ENCODE results near the gene UXS1.

DNA sequence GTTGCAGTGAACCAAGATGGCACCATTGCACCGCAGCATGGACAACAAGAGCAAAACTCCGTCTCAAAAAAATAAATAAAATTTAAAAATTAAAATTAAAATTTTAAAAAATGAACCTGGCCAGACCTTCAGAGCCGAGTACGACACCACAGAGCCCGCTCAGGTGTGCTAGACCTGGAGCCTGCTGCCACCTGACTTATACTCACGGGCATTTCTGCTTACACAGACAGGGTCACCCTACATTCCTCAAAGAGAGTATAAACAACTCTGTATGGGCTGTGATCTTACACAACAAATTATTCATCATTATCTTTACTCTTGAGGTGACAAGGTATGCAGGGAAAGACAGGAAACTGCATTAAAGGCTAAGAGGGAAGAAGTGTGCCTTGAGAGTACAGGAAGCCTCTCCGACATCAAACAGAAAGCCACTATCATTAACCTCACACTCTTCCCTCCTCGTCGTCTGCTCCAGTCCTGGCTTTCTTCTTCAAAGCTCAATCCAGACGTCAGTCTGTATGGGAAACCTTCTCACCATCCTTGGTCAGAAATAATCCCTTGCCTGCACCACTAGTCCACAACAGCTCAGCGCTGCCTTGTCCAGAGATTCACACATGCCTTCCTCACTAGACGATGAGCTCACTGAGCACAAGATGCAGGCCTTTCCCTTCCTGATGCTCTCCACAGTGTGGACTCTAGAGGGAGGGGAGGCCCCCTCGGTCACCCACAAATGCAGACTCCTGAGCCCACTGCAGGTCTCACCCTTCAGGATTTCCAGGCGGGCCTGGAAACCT lies 56.2 kb downstream of the UXS1 start:
- TF ChIP-seq CTCF (IDR thresholded peaks at IDR 0.05) (no peak), EZH2 (IDR thresholded peaks at IDR 0.05; ENCODE audit: borderline replicate concordance, insufficient read depth, low read depth, low read length, poor library complexity, severe bottlenecking) (no peak)
